GM21529 (cell line): Measurements from ENCODE around the gene ARHGAP15.
A peak's percentile ranks its signal among the peaks of the same experiment; 100 is the strongest.

Source experiments
- ATAC-seq: cut with Tn5 transposase; IDR thresholded peaks from one replicate; pipeline ENCODE4 v1.9.1; 2021; ENCODE audit not compliant: unreplicated experiment

Gene ARHGAP15

DNA sequence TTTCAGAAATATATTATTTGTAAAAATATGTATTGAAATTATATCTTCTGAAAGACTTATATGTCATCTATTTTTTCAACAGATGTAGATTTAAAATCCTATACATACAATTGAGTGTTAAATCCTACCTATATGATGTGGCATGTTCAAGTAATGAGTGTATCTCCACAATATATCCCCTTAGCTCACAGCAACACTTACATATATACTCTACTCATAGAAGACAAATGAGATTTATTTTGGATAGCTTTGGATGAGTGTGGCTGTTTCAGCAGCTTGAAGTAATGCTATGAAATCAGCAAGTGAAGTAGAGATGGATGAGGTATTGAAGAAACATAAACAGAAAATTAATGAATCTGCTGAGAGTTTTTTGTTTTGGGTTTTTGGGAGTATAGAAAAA is 263.1 kb downstream of the ARHGAP15 start:
- no peak for ATAC-seq

DNA sequence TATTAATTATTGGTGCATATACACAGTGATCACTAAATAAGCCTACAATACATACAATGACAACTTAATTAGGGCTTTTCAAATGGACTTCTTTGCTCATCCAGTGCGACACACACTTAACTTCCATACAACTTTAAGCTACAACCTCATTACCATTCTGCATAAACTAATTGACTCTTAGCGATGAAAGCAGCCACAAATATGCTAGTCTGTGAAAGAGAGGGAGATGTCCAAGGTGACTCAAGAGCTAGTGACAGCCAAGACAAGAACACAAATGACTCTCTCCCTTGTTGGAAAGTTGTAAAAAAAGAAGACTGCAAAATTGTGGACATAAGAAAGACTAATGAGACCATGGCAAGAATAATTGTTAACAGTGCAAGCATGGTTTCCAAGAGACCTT is 264.8 kb downstream of the ARHGAP15 start:
- ATAC-seq: no peak

DNA sequence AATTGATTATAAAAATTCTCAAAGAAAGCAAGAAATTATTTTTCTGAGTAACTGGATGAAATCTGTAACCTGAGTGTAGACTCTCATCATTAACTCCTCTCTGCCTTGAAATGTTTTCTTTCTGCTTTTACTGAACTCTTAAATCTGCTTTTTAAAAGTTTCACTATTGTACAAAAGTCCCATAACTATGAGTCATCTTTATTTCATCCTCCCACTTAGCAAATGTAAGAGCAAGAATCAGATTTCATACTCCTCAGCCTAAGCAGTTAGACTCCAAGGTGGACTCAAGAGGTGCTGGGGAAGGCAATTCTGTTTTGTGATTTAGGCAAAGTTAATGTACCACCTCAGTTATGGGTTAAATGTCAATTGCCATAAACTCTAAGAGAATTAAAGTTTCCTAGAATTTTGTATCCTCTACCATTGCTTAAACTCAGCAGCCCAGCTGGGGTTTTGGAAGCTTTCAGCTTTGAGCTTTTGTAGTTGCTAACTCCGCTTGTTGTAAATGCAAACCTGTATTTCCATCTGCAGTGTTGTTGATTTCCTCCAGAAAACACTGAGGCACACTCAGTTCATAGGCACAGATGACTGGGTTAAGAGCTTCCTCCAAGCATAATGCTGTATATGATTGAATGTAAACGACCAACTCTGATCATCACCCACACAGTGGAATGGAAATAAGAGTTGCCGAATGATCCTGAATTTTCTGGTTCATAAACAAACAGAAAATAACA is 268.8 kb downstream of the ARHGAP15 start:
- peak; percentile 83 for ATAC-seq

DNA sequence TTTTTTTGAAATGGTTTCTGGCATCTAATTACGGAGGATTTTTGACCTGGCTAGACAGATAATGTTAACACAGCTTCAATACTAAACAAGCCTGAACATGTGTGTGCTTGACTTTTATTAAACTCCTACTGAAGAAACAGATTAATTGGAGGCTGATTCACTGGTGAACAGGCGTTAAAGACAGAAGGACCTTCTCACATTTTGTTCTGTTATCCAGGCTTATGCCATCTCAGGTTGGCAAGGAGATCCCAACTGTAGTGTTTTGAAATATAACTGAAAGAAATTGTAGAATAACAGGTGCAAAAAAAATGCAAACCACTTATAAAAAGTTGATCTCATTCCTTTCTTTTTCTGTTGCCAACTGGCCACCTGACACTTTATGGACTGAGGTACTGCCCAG is 269.6 kb downstream of the ARHGAP15 start:
- no peak for ATAC-seq

DNA sequence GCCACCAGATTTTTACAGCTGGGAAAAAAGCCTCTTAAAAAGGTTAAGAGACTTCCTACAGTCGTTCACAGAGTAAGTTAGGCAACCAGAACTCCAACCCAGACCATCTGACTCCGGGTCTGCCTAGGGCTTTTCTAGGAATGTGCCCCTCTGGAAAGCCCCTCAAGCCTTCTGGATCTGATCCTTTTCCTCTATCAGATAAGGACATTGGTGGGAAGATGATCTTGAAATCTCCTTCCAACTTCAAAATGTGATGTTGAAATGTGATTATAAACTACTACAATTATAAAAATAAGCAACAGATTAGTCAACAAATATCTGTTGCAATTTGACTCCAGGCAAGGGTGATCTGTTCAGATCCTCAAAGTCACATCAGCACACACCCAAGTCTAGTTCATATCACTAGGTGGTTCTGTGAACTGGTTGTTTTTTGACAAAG is 270.4 kb downstream of the ARHGAP15 start:
- ATAC-seq: no peak

DNA sequence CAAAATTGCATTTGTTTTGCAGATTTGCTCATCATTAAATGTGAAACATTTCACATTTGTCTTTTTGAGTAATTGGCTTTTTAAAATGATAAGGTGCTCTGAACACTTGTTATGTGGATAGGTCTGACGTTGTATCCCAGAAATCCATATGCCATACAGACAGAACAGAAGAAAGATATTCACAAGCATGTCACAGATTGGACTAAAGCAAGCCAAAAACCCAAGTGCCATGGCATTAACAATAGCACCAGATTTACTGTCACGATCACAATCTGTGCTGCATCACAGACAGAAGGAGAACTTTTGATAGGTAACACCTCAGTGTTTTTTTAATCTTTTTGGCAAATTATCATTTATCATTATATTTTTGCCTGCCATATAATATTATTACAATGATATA is 272.6 kb downstream of the ARHGAP15 start:
- ATAC-seq: no peak

DNA sequence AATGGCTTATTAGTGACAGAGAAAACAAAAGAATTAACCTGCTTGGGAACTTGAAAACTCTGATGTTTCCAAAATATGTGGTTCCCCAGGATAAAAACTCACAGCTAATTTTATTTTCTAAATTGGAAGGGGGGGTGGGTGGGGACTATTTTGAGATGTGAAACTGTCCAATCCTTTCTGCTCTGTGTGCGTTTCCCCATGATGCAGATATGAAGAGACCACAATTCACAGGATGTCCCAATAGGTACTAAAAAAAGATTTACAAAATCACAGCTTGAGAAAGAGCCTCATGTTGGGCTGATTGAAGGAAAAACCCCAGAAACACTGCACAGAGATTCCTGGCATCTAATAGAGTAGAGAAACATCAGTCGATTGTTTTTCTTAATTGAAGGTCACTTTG is 273.2 kb downstream of the ARHGAP15 start:
- no peak for ATAC-seq

DNA sequence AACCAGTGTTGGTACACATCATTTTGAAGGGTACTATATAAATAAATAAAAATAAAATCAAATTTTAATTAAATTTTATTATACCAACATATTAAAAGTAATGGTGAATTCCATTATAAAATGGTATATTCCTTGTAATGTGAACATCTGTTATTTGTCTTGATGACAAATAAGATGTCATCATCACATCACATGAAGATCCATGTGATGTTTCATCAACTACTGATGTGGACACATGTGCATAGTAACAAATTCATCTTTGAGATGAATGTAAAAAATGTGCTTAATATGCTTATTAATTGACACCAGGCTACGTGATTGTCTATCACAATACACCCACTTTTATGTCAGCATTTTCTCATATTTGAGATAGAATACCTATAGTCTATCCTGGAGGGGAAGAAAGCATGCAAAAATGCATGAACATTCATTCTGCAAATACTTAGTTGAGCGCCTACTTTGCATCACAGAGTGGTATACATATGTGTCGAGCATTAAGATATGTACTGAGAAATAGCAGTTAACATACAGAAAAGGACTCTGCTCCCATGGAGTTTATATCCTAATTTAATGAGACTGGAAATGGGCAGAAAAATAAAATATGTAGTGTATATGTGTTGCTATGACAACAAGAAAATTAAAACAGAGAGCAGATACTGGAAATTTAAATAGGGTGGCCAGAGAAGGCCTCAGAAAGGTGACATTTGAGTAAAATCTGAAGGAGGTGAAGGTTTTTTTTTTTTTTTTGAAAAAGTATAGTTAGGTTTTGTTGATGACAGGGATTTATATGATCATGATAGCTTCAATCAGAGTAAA is 281.1 kb downstream of the ARHGAP15 start:
- ATAC-seq: no peak

DNA sequence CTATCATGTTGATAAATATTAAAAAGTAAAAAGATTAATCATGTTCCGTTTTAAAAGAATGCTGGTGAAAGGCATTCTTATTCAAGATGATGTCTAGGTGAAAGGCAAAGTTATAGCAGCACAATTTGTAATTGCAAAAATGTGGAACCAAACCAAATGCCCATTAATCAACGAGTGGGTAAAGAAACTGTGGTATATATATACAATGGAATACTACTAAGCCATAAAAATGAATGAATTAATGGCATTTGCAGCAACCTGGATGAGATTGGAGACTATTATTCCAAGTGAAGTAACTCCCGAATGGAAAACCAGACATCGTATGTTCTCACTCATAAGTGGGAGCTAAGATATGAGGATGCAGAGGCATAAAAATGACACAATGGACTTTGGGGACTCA is 286.4 kb downstream of the ARHGAP15 start:
- no peak for ATAC-seq

DNA sequence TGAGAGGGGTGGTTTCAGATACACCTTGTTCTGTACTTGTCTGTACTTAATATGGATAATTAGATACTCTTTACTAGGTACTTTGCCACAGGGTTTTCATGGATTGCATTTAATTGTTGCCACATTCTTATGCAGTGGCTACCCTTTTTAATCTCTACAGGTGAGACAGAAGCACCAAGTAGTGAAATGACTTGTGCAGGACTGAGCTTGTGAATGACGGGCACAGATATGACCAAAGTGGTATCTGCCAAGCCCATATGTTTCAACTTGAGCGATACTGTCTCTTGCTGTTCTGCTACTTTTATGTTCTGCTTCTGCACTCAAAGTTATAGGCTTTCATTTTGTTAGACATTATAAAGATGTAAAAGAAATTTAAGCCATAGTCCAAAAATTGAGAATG is 288.2 kb downstream of the ARHGAP15 start:
- ATAC-seq: no peak

DNA sequence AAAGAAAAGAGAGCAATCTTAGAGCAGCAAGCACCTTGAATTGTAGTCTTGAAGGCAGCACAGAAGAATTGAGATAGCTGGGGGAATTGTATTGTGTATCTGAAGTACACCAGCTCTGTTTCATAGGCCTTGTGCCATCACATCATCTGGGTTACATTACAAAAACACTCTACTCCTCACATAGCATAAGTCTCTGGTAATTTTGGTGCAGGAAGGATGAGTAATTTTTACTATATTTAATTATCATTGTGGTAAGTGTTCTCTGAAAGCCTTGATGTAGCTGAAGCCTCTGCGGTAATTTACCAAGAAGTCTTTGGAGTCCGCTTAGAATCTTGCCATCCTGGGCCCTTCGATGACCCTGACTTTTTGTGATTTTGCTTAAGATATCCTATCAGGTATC is 291.1 kb downstream of the ARHGAP15 start:
- ATAC-seq: no peak

DNA sequence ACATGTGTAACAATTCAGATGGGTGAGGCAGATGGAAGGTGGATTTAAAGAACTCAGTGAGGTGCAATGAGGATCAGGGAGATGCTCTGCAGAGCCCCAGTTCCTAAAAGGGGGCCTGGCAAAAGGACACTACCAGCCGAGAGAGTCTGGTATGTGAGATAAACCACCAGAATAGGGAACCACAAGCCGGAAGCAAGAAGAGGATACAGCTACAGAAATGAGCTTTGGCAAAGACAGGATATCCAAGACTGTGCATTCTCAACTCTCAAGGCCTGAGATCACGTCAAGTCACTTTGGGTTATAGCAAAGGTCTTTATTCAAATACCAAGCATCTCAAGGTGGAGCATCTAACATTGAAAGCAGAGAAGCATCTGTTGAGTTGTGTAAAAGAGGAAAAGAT is 293.5 kb downstream of the ARHGAP15 start:
- peak; percentile 90 for ATAC-seq

DNA sequence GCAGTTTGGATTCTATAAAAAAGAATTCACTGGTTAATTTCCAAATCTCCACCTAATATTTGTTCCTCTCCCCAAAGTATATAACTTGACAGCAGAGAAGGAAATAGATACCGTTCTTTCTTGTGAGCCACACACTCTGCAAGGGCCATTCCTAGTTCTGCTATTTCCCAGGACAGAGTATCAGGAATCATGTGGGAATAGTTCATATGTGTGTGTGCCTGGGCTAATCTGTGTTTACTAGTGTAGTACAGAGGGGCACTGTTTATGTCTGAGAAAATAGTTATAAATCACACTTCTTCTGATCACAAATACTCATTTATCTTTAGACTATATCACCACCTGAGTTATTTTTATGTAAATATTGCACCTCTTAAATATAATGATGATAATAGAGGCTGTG is 296.7 kb downstream of the ARHGAP15 start:
- no peak for ATAC-seq

DNA sequence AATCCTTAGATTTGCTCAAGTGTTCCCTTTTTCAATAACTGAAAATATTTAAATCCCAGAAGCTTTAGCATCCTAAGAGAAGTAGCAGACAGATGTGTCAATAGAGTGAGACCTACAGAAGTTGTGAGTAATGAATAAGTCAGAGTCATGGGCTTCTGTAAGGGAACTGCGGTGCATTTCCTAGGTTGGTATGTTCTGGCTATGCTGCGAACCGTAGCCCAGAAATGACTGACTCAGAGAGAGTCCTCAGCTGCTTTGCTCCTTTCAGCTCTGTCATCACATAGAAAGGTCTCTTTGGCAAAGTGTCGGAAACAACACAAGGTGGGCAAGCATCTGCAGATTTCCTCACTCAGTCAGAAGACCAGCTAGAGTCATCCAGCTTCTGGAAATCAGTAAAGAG is 297.1 kb downstream of the ARHGAP15 start:
- ATAC-seq: no peak

DNA sequence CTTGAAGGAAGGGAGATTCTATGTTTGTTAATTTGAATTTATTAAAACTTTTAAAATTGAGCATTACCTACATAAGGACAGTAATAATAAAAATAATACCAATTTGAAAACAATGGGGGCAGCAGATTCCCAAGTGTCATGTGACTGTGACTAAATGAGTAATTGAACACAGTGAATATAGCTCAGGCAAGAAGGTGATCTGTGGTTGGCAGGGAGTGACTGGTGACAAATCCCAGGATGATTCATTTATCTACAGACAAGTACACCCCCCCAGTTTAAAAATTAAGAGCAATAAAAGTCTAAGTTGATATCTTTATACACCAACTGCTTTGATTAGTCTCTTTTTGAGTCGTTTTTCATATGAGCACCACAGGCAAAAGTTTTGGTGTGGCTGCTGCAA is 299.5 kb downstream of the ARHGAP15 start:
- no peak for ATAC-seq

DNA sequence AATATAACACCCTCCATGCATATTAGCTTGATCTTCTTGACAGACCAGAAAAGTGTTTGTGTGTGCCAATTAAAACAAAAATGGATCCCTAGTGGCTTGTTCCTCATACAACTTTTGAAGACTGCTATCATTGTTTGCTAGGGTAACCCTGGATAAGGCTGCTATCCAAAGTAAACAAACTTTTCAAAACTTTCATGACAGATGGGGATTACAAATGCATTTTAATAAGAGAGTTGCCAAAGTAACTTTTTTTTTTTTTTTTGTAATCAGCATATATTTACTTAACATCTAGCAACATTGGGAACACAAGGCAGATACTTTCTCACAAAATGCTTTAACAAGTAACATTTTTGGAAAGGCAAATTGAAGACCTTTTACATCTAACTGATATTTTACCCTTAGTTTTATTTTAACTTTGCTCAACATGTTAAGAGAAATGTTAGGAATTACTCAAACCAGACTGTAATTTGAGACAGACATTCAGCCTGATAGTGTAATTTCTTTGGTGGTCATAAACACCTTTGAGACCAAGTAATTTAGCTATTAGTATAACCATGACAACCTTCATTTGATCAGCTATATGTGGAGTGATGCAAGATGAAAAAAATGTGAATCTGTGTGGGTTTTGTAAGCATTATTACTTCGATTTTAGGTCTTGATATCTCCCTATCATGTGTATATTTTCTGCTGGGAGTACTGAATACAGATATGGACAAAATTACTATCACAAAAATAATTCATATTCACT is 300.9 kb downstream of the ARHGAP15 start:
- ATAC-seq: no peak

DNA sequence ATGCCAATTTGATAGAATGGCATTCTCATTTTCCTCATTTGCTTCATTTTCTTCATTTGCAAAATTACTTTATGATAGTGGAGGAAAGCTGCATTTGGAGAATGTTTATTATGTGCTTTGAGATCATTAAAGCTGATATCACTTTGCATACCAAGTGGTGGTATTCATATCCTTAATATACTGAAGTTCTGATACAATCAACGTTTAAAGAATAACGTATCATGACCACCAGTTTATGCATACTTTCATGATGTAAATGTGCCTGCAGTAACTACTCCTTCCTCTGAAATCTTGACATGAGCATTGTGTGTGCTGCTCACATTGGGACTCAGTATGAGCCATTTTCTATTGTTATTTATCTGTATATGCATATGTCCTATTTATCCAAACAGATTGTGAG is 302.1 kb downstream of the ARHGAP15 start:
- no peak for ATAC-seq

DNA sequence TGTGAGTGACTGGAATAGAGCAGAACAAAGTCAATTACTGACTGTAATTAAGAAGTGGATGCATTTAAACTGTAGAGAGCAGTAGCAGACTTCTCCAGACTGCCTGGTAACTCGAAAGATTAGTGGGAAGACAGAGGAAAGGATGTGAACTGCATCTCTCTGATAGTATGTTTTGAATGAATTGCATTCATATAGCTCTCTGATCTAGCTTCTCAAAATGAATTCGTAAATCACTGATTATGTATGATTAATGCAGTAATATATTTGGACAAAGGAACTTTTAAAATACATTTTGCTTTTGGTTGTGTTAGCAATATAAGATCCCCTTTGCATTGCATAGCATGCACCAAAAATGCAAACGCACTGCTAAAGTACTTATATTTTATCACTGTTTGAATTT is 304.0 kb downstream of the ARHGAP15 start:
- no peak for ATAC-seq

DNA sequence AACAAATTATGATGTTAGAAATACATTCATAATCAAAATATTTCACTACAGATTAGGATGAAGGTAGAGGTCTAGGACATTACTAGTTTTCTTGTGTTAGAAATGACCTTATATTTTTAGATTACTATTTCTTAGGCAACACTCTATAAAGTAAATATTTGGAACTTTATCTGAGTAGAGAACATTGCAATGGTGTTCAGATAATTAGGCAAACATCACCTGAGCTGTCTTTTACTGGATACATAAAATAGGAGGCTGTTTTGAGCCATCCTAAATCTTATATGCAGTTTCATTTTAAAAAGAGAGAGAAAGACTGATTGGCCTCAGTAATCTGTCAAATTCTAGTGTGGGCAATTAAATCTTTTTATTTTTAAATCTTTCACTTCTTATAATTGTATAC is 304.6 kb downstream of the ARHGAP15 start:
- no peak for ATAC-seq

DNA sequence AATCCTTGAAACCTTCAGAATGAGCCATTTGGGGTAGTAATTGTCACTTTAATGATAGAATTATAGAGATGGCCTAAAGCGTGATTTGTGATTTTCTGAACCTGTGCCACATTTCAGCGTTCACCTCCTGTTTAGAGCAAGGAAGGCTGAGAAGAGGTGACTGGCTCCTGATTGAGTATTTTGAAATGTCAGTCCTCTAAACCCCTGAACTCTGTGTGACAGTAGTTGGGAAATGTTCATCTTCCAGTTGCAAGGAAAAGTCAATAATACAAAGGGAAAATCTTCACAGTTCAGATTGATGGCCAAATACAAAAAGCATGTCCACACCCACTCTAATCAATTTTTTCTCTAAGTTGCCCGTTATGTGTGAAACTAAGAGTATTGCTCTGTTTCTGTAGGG is 305.2 kb downstream of the ARHGAP15 start:
- ATAC-seq: no peak

DNA sequence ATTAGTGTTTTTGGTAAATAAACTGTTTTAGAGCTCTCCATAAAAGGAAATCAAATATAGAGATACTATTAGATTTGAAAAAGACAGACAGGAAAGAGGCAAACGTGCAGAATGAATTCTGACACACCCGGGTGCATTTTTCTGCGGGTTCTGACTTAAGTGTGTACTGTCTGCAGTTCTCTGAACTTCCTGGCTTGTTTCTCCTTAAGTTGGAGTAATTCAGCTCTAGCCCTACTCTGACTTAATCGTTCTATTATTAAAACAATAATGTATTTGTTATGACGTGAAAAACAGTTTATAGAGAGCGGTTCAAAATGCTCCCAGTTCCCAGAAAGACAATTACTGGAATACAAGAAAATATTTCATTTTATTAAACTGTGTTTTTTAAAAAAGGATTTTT is 305.9 kb downstream of the ARHGAP15 start:
- no peak for ATAC-seq

DNA sequence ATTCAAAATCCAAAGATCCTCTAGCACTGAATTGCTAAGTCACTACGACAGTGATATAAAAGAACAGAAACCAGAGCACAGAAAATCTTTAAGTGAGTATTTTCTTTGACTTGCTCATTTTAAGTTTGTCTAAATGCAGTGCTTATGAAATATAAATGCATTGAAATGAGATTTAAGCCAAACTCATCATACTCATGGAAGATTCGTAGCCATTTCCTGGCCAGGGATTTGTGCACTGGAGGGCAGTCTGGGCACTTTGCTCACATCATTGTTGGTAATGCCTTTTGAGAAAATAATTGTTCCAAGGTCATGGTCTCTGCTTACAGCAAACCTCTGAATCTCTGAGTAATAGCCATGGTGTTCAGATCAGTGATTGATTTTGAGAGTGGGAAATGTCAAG is 307.7 kb downstream of the ARHGAP15 start:
- ATAC-seq: no peak
